Measurements from ENCODE around the gene GTPBP3. TPM values are rescaled to one million over a fixed set of nuclear protein-coding genes. Genes with fewer than 3 reads are reported as not detected.

Gene GTPBP3
- total RNA-seq, 1 experiment from 2014 or later, result 73.0 TPM

DNA sequence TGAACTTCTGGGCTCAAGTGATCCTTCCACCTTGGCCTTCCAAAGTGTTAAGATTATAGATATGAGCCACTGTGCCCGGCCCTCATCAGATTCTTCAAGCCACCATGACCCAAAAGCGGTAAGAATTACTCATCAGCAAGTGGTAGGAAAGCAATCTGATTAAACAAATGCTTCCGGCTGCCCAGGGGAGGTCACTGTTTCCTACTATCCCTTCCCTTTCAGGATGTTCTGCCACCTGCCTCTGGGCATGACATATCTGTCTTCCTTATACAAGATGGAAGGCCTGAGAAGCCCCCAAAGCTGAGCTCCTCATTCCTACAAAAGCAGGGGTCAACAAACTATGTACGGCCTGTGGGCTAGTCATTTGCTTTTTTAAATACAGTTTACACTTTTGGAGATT lies 41.1 kb upstream of the GTPBP3 start:
- peak overlapping the region; percentile 23; the same call in 1 of the 2 replicates for H3K27ac ChIP-seq (ENCODE audit: low read depth, low read length)
- no peaks in the 10 kb centered on the region for H4K20me1 ChIP-seq (ENCODE audit: insufficient read depth)
- intact Hi-C loops (cut with micrococcal nuclease), result no loop called here
- POLR2A ChIA-PET, result interaction anchor here (1.8 kb wide), 1 partner anchor 9 kb away, joined by 4 read pairs; the partner anchor contains the start of gene MRPL34
- no peaks in the 10 kb centered on the region for H3K27me3 ChIP-seq (ENCODE audit: insufficient read depth, low read length)
- no peaks in the 10 kb centered on the region; a peak in 1 of 4 replicates for H3K9me3 ChIP-seq (ENCODE audit: control insufficient read depth in 1 of 2, insufficient read depth in 1 of 2, low read depth in 1 of 2, low read length in 2 of 2)
- H3K9me2 ChIP-seq (ENCODE audit: insufficient read depth), result no peaks in the 10 kb centered on the region
- RAD21 ChIA-PET (ENCODE audit: low non-redundant PET in 1 of 2, low total read pairs in 2 of 2, uncharacterized antibody in 2 of 2, unreplicated experiment in 2 of 2), result no interaction called here
- TF ChIP-seq SP1 (IDR thresholded peaks at IDR 0.05; ENCODE audit: low read depth), result no peak
- no peak for TF ChIP-seq EGR1 (IDR thresholded peaks at IDR 0.05; ENCODE audit: low read depth)
- TF ChIP-seq, protein P1, sequence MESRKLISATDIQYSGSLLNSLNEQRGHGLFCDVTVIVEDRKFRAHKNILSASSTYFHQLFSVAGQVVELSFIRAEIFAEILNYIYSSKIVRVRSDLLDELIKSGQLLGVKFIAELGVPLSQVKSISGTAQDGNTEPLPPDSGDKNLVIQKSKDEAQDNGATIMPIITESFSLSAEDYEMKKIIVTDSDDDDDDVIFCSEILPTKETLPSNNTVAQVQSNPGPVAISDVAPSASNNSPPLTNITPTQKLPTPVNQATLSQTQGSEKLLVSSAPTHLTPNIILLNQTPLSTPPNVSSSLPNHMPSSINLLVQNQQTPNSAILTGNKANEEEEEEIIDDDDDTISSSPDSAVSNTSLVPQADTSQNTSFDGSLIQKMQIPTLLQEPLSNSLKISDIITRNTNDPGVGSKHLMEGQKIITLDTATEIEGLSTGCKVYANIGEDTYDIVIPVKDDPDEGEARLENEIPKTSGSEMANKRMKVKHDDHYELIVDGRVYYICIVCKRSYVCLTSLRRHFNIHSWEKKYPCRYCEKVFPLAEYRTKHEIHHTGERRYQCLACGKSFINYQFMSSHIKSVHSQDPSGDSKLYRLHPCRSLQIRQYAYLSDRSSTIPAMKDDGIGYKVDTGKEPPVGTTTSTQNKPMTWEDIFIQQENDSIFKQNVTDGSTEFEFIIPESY (IDR thresholded peaks at IDR 0.05; ENCODE audit: extremely low read depth, insufficient replicate concordance, low read length), result no peak
- TF ChIP-seq RAD21 (IDR thresholded peaks at IDR 0.05; ENCODE audit: low read depth), result peak; percentile 58
- TF ChIP-seq, protein P2, sequence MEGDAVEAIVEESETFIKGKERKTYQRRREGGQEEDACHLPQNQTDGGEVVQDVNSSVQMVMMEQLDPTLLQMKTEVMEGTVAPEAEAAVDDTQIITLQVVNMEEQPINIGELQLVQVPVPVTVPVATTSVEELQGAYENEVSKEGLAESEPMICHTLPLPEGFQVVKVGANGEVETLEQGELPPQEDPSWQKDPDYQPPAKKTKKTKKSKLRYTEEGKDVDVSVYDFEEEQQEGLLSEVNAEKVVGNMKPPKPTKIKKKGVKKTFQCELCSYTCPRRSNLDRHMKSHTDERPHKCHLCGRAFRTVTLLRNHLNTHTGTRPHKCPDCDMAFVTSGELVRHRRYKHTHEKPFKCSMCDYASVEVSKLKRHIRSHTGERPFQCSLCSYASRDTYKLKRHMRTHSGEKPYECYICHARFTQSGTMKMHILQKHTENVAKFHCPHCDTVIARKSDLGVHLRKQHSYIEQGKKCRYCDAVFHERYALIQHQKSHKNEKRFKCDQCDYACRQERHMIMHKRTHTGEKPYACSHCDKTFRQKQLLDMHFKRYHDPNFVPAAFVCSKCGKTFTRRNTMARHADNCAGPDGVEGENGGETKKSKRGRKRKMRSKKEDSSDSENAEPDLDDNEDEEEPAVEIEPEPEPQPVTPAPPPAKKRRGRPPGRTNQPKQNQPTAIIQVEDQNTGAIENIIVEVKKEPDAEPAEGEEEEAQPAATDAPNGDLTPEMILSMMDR (IDR thresholded peaks at IDR 0.05 in 2 of 3, conservative IDR thresholded peaks at IDR 0.05 in 1 of 3; ENCODE audit: borderline replicate concordance in 1 of 3, insufficient read depth in 1 of 3, low read depth in 2 of 3, low read length in 2 of 3), result peak in 2 of 3 experiments; percentile 21 to 48; a peak in 2 of 6 replicates
- TF ChIP-seq, protein P3, sequence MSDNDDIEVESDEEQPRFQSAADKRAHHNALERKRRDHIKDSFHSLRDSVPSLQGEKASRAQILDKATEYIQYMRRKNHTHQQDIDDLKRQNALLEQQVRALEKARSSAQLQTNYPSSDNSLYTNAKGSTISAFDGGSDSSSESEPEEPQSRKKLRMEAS (IDR thresholded peaks at IDR 0.05), result 0 out of 2 replicates have a peak, but pooled peaks have one; percentile 14
- no peak for TF ChIP-seq CBX3 (IDR thresholded peaks at IDR 0.05; ENCODE audit: low read depth)
- peaks cover 20 to 34% of the 10 kb centered on the region in 2 experiments for H3K4me1 ChIP-seq (ENCODE audit: control insufficient read depth in 1 of 2, insufficient read depth in 2 of 2, low read length in 2 of 2)
- no peak overlapping the region for H3K4me3 ChIP-seq (replicated peaks in 1 of 2; ENCODE audit: low read depth in 1 of 2, low read length in 2 of 2)
- ATAC-seq (no peak), DNase-seq (ENCODE audit: low read depth, low spot score) (no peak)
- CTCF ChIA-PET, result interaction anchor here (0.6 to 1.2 kb wide), 2 partner anchors 9 to 90 kb away, joined by 3 read pairs; partner anchors contain the start of gene MRPL34
- peaks cover 37% of the 10 kb centered on the region for H3K79me2 ChIP-seq (ENCODE audit: insufficient read depth, low read length)
- peak overlapping the region; percentile 20 for H3K4me2 ChIP-seq (ENCODE audit: low read length)
- peaks cover 0 to 10% of the 10 kb centered on the region in 2 experiments; a peak in 2 of 4 replicates for H3K36me3 ChIP-seq (ENCODE audit: control insufficient read depth in 1 of 2, insufficient read depth in 2 of 2, low read length in 2 of 2)
- no peak overlapping the region for H3K9ac ChIP-seq (ENCODE audit: low read length)
- BruUV-seq (replicated peaks), result no TSS peak
- no peak overlapping the region for H2AFZ ChIP-seq (ENCODE audit: low read depth, low read length, poor library complexity, severe bottlenecking)
